Measurements from ENCODE around the gene REXO2.

The REXO2 gene

GRCh38 chr11:114439229-114440120 is at the start of gene REXO2:
Gene REXO2, plus strand, starts transcription at chr11:114439467. Its CDS starts 62 bp downstream, at chr11:114439529.
- DNase-seq (ENCODE audit: low spot score): peak; percentile 93

- no peak for DNase-seq (ENCODE audit: low spot score)
Observed at GRCh38 chr11:114392735-114393667, 46.3 kb upstream of the REXO2 start.

GRCh38 chr11:114395736-114396135 is 43.5 kb upstream of the REXO2 start:
- no peak for DNase-seq (ENCODE audit: low spot score)

- DNase-seq (ENCODE audit: low spot score): no peak
Observed at GRCh38 chr11:114396916-114397315, 42.4 kb upstream of the REXO2 start.

GRCh38 chr11:114397349-114397982 is 41.8 kb upstream of the REXO2 start:
- DNase-seq (ENCODE audit: low spot score): peak; percentile 55

GRCh38 chr11:114398303-114398920 is 40.9 kb upstream of the REXO2 start:
- DNase-seq (ENCODE audit: low spot score): no peak

- no peak for DNase-seq (ENCODE audit: low spot score)
Observed at GRCh38 chr11:114399490-114400215, 39.6 kb upstream of the REXO2 start.

- DNase-seq (ENCODE audit: low spot score): peak; percentile 94
Observed at GRCh38 chr11:114400216-114400914, 38.9 kb upstream of the REXO2 start, which contains the start of the genes C11orf71 and RBM7. Gene C11orf71, minus strand, starts transcription at chr11:114400511. Its CDS starts 180 bp downstream, at chr11:114400331. Gene RBM7, plus strand, starts transcription at chr11:114400666. Its CDS starts 6 bp downstream, at chr11:114400672.

- no peak for DNase-seq (ENCODE audit: low spot score)
Observed at GRCh38 chr11:114400915-114401223, 38.4 kb upstream of the REXO2 start.

GRCh38 chr11:114401311-114401710 is 38.0 kb upstream of the REXO2 start:
- no peak for DNase-seq (ENCODE audit: low spot score)

GRCh38 chr11:114412946-114413345 is 26.3 kb upstream of the REXO2 start:
- no peak for DNase-seq (ENCODE audit: low spot score)

- no peak for DNase-seq (ENCODE audit: low spot score)
Observed at GRCh38 chr11:114413958-114414357, 25.3 kb upstream of the REXO2 start.

- DNase-seq (ENCODE audit: low spot score): no peak
Observed at GRCh38 chr11:114416441-114416961, 22.8 kb upstream of the REXO2 start.

GRCh38 chr11:114426280-114426679 is 13.0 kb upstream of the REXO2 start:
- DNase-seq (ENCODE audit: low spot score): no peak

GRCh38 chr11:114430290-114430689 is 9.0 kb upstream of the REXO2 start:
- DNase-seq (ENCODE audit: low spot score): no peak

- DNase-seq (ENCODE audit: low spot score): no peak
Observed at GRCh38 chr11:114432893-114433292, 6.4 kb upstream of the REXO2 start.

GRCh38 chr11:114433376-114433775 is 5.9 kb upstream of the REXO2 start:
- no peak for DNase-seq (ENCODE audit: low spot score)

GRCh38 chr11:114438303-114438702 is 964 bp upstream of the REXO2 start:
- no peak for DNase-seq (ENCODE audit: low spot score)

- no peak for DNase-seq (ENCODE audit: low spot score)
Observed at GRCh38 chr11:114440121-114440860, 1.0 kb downstream of the REXO2 start.

Data from COLO829 (cell line).